ENCODE results near the gene GPR6.

GPR6 gene

GRCh38 chr6:110002676-110003075 is 24.6 kb downstream of the GPR6 start:
- DNase-seq = no peak

DNA sequence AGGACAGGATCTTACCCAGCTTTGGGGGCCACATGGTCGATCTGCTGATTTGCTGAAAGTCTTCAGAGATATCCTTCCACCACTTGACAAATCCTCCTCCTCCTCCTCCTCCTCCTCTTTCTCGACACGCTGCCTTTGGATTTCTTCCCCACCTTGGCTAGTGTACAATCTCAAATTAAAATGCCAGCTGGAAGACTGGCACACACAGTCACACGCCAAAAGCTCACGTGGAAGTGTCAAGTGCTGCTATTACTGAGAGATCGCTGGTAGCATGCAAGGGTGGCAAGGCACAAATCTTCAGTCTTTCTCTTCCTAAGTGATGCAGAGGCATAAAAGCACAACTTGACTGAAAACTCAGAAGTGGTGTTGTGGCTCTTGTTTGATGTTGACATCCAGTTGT is 35.3 kb downstream of the GPR6 start:
- no peak for DNase-seq

DNA sequence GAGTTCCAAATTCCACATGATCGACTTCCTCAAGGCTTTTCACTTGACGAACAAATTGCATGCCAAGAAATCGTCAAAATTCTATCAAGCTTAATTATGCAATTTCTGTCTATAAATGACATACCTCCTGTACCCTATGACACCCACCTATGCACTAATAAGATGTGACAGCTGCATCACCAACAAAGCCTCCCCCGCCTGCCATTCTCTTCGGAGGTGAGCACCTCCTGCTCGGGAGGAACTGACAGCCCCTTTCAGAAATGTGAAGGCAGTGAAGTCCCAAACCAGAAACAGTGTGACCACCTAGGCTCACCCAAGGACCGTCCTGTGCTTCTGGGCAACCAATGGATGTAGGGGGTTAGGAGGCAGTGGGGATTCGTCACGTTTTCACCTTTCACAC is 37.1 kb downstream of the GPR6 start:
- DNase-seq = no peak

GRCh38 chr6:110017306-110017705 is 39.2 kb downstream of the GPR6 start:
- no peak for DNase-seq

- DNase-seq = no peak
Observed at GRCh38 chr6:110017946-110018345, 39.8 kb downstream of the GPR6 start.

GRCh38 chr6:110018486-110018885 is 40.4 kb downstream of the GPR6 start:
- no peak for DNase-seq

- DNase-seq = no peak
Observed at GRCh38 chr6:110020888-110021287, 42.8 kb downstream of the GPR6 start.

- no peak for DNase-seq
Observed at GRCh38 chr6:110029144-110029543, 51.0 kb downstream of the GPR6 start.
